H1 (cell line): Measurements from ENCODE around the gene LRP8. TPM values are rescaled to one million over a fixed set of nuclear protein-coding genes. Genes with fewer than 3 reads are reported as not detected.

ENCODE experiments used
- ASH2L ChIP-seq: fragments of 200-600, 300-600 bp; sonication (generic); IDR thresholded peaks from one replicate; pipeline ENCODE4 v1.7.1; 2017; ENCODE audit warnings: low read length
- GTF2F1 ChIP-seq: IDR thresholded peaks from 2 replicates; pipeline ENCODE4 v1.6.1; 2012; ENCODE audit warnings: low read depth, low read length, improper control_type of control experiment, borderline replicate concordance
- RFX5 ChIP-seq: IDR thresholded peaks from 2 replicates; pipeline ENCODE4 v1.6.1; 2011; ENCODE audit warnings: low read depth, low read length, improper control_type of control experiment, borderline replicate concordance
- SAP30 ChIP-seq: fragments of 300-600 bp; sonication (generic); IDR thresholded peaks from 2 replicates; pipeline ENCODE4 v1.7.1; 2012; ENCODE audit warnings: low read length, moderate library complexity, mild to moderate bottlenecking, inconsistent platforms; ENCODE audit not compliant: insufficient read depth, insufficient replicate concordance
- SIX5 ChIP-seq: IDR thresholded peaks from 2 replicates; pipeline ENCODE4 v1.6.1; 2011; ENCODE audit warnings: mild to moderate bottlenecking, low read depth, low read length
- polyA plus RNA-seq, 7 experiments: library from polyadenylated mRNA; depleted of rRNA in 3 of 7; stranded (reverse) in 5 of 7; unstranded in 2 of 7; fragments of >200 nt in 5 of 7; fragments of 200-250 nt in 2 of 7; gene quantifications; 1 replicate in 5 of 7; 2 replicates in 1 of 7; 4 replicates in 1 of 7; pipeline versions ENCODE4 v1.2.1 to v1.2.3, GENCODE V29; 2011 to 2013; ENCODE audit warnings: missing spikeins in 2 of 7, mixed read lengths in 2 of 7
- total RNA-seq: library from RNA; stranded (reverse); fragmentation: NEBNext Ultra II Directional; extraction: Animal tissue kit (Norgen Biotek cat#: 25700); gene quantifications from 2 replicates; pipeline ENCODE4 v1.2.1, GENCODE V29; 2021

Gene LRP8
- total and polyA plus RNA-seq, 2 of the 8 experiments (the other 6 are each of a cell fraction or from before 2014, with no cell fraction given): 63.2 to 66.4 TPM

GRCh38 chr1:53307037-53307436 lies 20.8 kb downstream of the LRP8 start (continued):
- TF ChIP-seq SIX5 (no peak), SAP30 (no peak), RFX5 (no peak), ASH2L (no peak), GTF2F1 (no peak)
